Endothelial cell of umbilical vein (primary cell): Measurements from ENCODE around the gene ELAC1. TPM values are rescaled to one million over a fixed set of nuclear protein-coding genes. Genes with fewer than 3 reads are reported as not detected.
"Not testable (repeated sequence)": the region's sequence is repeated elsewhere in the genome, so short reads cannot be mapped to it uniquely, and the experiment has no call there.

Experiments
- BruUV-seq: library from RNA; stranded (reverse); fragments of 400-500 nt; replicated peaks from 2 replicates; lab custom pipeline; 2021; lab: Mats Ljungman, UMichigan
- CTCF ChIA-PET: fragments of 300-600, 350-600 bp; sonication (Branson Sonifier 250); formaldehyde crosslinking; loops from one replicate; lab custom pipeline; 2021; ENCODE audit warnings: antibody characterized with exemption, inconsistent platforms; lab: Charles Lee
- POLR2A ChIA-PET: fragments of 300-600, 350-600 bp; sonication (Branson Sonifier 250); formaldehyde crosslinking; loops from one replicate; lab custom pipeline; 2021; ENCODE audit warnings: antibody characterized with exemption, inconsistent platforms; lab: Charles Lee
- DNase-seq: peaks from one replicate; pipeline ENCODE4 v3.0.0-alpha.2; 2011; ENCODE audit warnings: low read depth, low spot score
- FAIRE-seq: peaks from 2 replicates; lab custom pipeline; 2011; peaks lifted over from hg19 to GRCh38; lab: Jason Lieb, UNC
- H2AFZ ChIP-seq: 2 replicates; pipeline ENCODE4 v1.6.0; 2012; ENCODE audit warnings: low read depth, low read length, control low read depth, inconsistent platforms
- H3K27ac ChIP-seq: 2 replicates; pipeline ENCODE4 v1.5.1; 2011; ENCODE audit warnings: low read depth, mild to moderate bottlenecking, control low read depth, low read length, moderate library complexity; ENCODE audit not compliant: insufficient read depth
- H3K27me3 ChIP-seq, 2 experiments: 2 replicates each; pipeline versions ENCODE4 v1.6.0 to v1.6.1; 2011; ENCODE audit warnings: low read length in 2 of 2, mixed read lengths in 1 of 2; ENCODE audit not compliant: control insufficient read depth in 2 of 2, insufficient read depth in 2 of 2
- H3K36me3 ChIP-seq, 2 experiments: 2 replicates in 1 of 2; 3 replicates in 1 of 2; pipeline ENCODE4 v1.5.1; 2011; ENCODE audit warnings: low read length in 2 of 2, mild to moderate bottlenecking in 1 of 2, moderate library complexity in 1 of 2; ENCODE audit not compliant: control insufficient read depth in 2 of 2, insufficient read depth in 2 of 2; ENCODE audit errors: extremely low read depth in 1 of 2
- H3K4me1 ChIP-seq: 3 replicates; pipeline ENCODE4 v1.5.1; 2011; ENCODE audit warnings: mild to moderate bottlenecking, low read length; ENCODE audit not compliant: control insufficient read depth, insufficient read depth; ENCODE audit errors: extremely low read depth
- H3K4me2 ChIP-seq: 2 replicates; pipeline ENCODE4 v1.6.1; 2011; ENCODE audit warnings: low read length, control low read depth, mixed read lengths; ENCODE audit not compliant: insufficient read depth
- H3K4me3 ChIP-seq, 3 experiments: fragments of 200-600 bp in 1 of 3; sonication (generic), shearing (Covaris generic) in 1 of 3; replicated peaks in 1 of 3; 2 replicates each; pipeline ENCODE4 v1.5.1; 2011 to 2016; ENCODE audit warnings: control low read depth in 3 of 3, low read length in 3 of 3, mild to moderate bottlenecking in 2 of 3, inconsistent platforms in 1 of 3, low read depth in 1 of 3, moderate library complexity in 1 of 3; ENCODE audit not compliant: insufficient read depth in 1 of 3
- H3K79me2 ChIP-seq: 2 replicates; pipeline ENCODE4 v1.6.0; 2012; ENCODE audit warnings: low read length, inconsistent platforms; ENCODE audit not compliant: control insufficient read depth, insufficient read depth
- H3K9ac ChIP-seq: replicated peaks from 2 replicates; pipeline ENCODE3; 2011; ENCODE audit warnings: low read length, control low read depth; ENCODE audit not compliant: insufficient read depth; ENCODE audit errors: extremely low read depth
- H3K9me1 ChIP-seq: replicated peaks from 3 replicates; pipeline ENCODE4 v1.6.0; 2011; ENCODE audit warnings: mild to moderate bottlenecking, low read length; ENCODE audit not compliant: control insufficient read depth, insufficient read depth; ENCODE audit errors: extremely low read depth
- H3K9me3 ChIP-seq: replicated peaks from 2 replicates; pipeline ENCODE4 v1.5.1; 2012; ENCODE audit warnings: low read length, inconsistent platforms; ENCODE audit not compliant: control insufficient read depth, insufficient read depth
- H4K20me1 ChIP-seq: replicated peaks from 2 replicates; pipeline ENCODE3; 2011; ENCODE audit warnings: mild to moderate bottlenecking, low read length; ENCODE audit not compliant: control insufficient read depth, insufficient read depth; ENCODE audit errors: extremely low read depth
- CTCF ChIP-seq, 2 donors: IDR thresholded peaks; 1 replicate in 1 of 2; 2 replicates in 1 of 2; pipeline ENCODE4 v1.5.1; 2011; ENCODE audit warnings: low read length in 2 of 2, mild to moderate bottlenecking in 2 of 2, moderate library complexity in 2 of 2, control low read depth in 1 of 2, inconsistent platforms in 1 of 2, low read depth in 1 of 2; ENCODE audit not compliant: insufficient read depth in 1 of 2; ENCODE audit errors: extremely low read depth in 1 of 2
- FOS ChIP-seq: IDR thresholded peaks from 2 replicates; pipeline ENCODE4 v1.6.1; 2011; ENCODE audit warnings: mild to moderate bottlenecking, low read length, moderate library complexity, borderline replicate concordance; ENCODE audit not compliant: insufficient read depth
- MAX ChIP-seq: IDR thresholded peaks from 2 replicates; pipeline ENCODE4 v1.6.1; 2011; ENCODE audit not compliant: insufficient read depth, insufficient read length
- MYC ChIP-seq: IDR thresholded peaks from one replicate; pipeline ENCODE4 v1.6.1; 2011; ENCODE audit warnings: mild to moderate bottlenecking, low read depth, low read length
- POLR2A ChIP-seq: IDR thresholded peaks from 2 replicates; pipeline ENCODE4 v1.6.1; 2012; ENCODE audit warnings: low read depth, mild to moderate bottlenecking, control low read depth, low read length
- dilution Hi-C: fragments of 300-500 bp; cut with MboI; formaldehyde crosslinking; loops from one replicate; pipeline ENCODE4 v1.15.0; 2019; ENCODE audit warnings: low sequenced_read_pairs; ENCODE audit not compliant: extremely low pct_ligation_motif_present
- intact Hi-C: fragments of 100-400 bp; cut with micrococcal nuclease; formaldehyde crosslinking; loops from one replicate; pipeline ENCODE4 v1.10.0; 2022
- polyA plus RNA-seq, 4 experiments: library from polyadenylated mRNA; depleted of rRNA in 3 of 4; stranded (reverse) in 3 of 4; unstranded in 1 of 4; fragments of >200 nt; gene quantifications; 2 replicates each; pipeline versions ENCODE4 v1.2.1 to v1.2.3, GENCODE V29; 2011 to 2012; ENCODE audit warnings: missing spikeins in 1 of 4
- total RNA-seq: library from RNA; stranded (reverse); gene quantifications from 2 replicates; pipeline ENCODE4 v1.2.3, GENCODE V29; 2021

The ELAC1 gene
- total and polyA plus RNA-seq, 2 donors (not counting 3 experiments of a cell fraction or from before 2014, with no cell fraction given): 3.6 to 7.6 TPM

- no peak overlapping the region for H3K4me3 ChIP-seq
- peaks cover 6% of the 10 kb centered on the region for H3K79me2 ChIP-seq
- H3K4me2 ChIP-seq: no peak overlapping the region
- dilution Hi-C loops: no loop called here
- H4K20me1 ChIP-seq: no peaks in the 10 kb centered on the region
- H3K27me3 ChIP-seq: no peaks in the 10 kb centered on the region
- ChIA-PET CTCF (no interaction called here), POLR2A (no interaction called here)
- no peak overlapping the region for H3K9ac ChIP-seq
- no peaks in the 10 kb centered on the region for H3K9me1 ChIP-seq
- no peak overlapping the region for H2AFZ ChIP-seq
- intact Hi-C loops: no loop called here
- DNase-seq (no peak), FAIRE-seq (no peak)
- no peak for TF ChIP-seq MYC
- no peak for TF ChIP-seq FOS
- TF ChIP-seq CTCF (IDR thresholded peaks at IDR 0.05; ENCODE audit: extremely low read depth in 1 of 2, insufficient read depth in 1 of 2, low read depth in 1 of 2, low read length in 2 of 2): no peak
- TF ChIP-seq POLR2A: no peak
- TF ChIP-seq MAX: no peak
- peaks cover 0 to 2% of the 10 kb centered on the region in 2 experiments for H3K36me3 ChIP-seq
- no peak overlapping the region for H3K27ac ChIP-seq
- peaks cover 11% of the 10 kb centered on the region for H3K4me1 ChIP-seq
- BruUV-seq: no TSS peak
- H3K9me3 ChIP-seq: no peaks in the 10 kb centered on the region
These were observed 2.2 kb downstream of the ELAC1 start for GRCh38 chr18:50970006-50970405.

GRCh38 chr18:50972404-50972803 is 4.6 kb downstream of the ELAC1 start:
- H3K4me2 ChIP-seq, H3K9me3 ChIP-seq, H3K36me3 ChIP-seq, DNase-seq, H4K20me1 ChIP-seq, BruUV-seq, H3K4me3 ChIP-seq, POLR2A ChIA-PET, FAIRE-seq, dilution Hi-C loops, H3K27me3 ChIP-seq, H3K4me1 ChIP-seq, intact Hi-C loops, H3K79me2 ChIP-seq, H3K9ac ChIP-seq, H3K27ac ChIP-seq, H2AFZ ChIP-seq, H3K9me1 ChIP-seq: not testable (repeated sequence)
- CTCF ChIA-PET: interaction anchor here (1.5 kb wide), 1 partner anchor 58 kb away, joined by 3 read pairs; the partner anchor contains the start of gene SMAD4
